ENCODE measurements around the gene CCR5. TPM values are rescaled to one million over a fixed set of nuclear protein-coding genes. Genes with fewer than 3 reads are reported as not detected.
A peak's percentile ranks its signal among the peaks of the same experiment; 100 is the strongest.

Gene CCR5
- total and polyA plus RNA-seq, 11 donors = 0.13 to 12.7 (median 0.40) TPM

DNA sequence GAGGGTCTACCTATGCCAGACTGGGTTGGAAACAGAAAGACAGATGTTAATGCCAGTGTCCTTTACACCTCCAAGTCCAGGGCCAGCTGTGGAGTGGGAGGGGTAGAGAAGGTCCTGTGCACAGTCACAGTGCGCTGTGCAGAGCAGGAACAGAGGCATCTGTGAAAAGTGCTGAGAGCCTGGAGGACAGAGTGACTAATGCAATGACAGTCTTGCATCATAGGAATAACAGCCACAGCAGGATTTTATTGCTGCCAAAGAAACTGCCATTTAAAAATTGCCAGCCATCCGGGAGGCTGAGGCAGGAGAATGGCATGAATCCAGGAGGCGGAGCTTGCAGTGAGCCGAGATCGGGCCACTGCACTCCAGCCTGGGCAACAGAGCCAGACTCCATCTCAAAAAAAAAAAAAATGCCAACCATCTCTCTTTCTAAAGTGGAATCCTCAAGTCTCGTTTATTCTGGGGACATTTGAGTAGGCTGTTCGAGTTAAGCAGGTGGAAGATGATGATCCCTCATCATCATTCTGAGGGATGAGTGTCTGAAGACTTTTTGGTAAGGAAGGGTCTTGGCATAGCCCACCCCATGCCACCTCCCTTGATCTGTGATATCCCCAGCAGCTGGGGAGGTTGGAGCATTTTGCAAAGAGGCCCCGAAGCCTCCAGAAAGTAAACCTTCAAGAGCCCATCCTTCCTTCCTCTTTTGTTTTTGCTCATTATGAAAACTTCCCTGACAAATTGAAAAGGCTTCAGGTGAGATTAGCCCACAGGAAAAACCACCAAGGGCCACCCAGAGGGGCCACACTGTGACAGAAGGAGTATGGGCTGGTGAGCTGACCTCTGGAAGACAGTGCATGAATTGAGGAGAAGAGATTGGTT is 9.1 kb upstream of the CCR5 start:
- no peaks in the 10 kb centered on the region for H3K9me3 ChIP-seq
- DNase-seq = peak in 2 of 5 donors; percentile 38 to 53
- H3K27ac ChIP-seq = peak overlapping the region in 1 of 12 donors; percentile 77
- peaks cover 0 to 54% (median 0%) of the 10 kb centered on the region in 12 donors for H3K4me1 ChIP-seq
- H3K36me3 ChIP-seq = no peaks in the 10 kb centered on the region
- peak in 3 of 4 donors; percentile 44 to 90 (median 82) for ATAC-seq
- 68 to 75% (median 72%) methylated on average over 8 of the region's 8 CpGs for WGBS, 4 donors
- peaks cover 0 to 11% (median 0%) of the 10 kb centered on the region in 9 donors for H3K27me3 ChIP-seq
- TF ChIP-seq, protein P1, sequence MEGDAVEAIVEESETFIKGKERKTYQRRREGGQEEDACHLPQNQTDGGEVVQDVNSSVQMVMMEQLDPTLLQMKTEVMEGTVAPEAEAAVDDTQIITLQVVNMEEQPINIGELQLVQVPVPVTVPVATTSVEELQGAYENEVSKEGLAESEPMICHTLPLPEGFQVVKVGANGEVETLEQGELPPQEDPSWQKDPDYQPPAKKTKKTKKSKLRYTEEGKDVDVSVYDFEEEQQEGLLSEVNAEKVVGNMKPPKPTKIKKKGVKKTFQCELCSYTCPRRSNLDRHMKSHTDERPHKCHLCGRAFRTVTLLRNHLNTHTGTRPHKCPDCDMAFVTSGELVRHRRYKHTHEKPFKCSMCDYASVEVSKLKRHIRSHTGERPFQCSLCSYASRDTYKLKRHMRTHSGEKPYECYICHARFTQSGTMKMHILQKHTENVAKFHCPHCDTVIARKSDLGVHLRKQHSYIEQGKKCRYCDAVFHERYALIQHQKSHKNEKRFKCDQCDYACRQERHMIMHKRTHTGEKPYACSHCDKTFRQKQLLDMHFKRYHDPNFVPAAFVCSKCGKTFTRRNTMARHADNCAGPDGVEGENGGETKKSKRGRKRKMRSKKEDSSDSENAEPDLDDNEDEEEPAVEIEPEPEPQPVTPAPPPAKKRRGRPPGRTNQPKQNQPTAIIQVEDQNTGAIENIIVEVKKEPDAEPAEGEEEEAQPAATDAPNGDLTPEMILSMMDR (IDR thresholded peaks at IDR 0.05) = no peak
- no peak for TF ChIP-seq POLR2A (IDR thresholded peaks at IDR 0.05)
- intact Hi-C loops (cut with DNase I) = loop anchor here in 1 of 10 donors (10.0 kb wide), 1 partner anchor 147 kb away; no protein-coding TSS in a partner anchor
- H3K4me3 ChIP-seq = no peak overlapping the region

DNA sequence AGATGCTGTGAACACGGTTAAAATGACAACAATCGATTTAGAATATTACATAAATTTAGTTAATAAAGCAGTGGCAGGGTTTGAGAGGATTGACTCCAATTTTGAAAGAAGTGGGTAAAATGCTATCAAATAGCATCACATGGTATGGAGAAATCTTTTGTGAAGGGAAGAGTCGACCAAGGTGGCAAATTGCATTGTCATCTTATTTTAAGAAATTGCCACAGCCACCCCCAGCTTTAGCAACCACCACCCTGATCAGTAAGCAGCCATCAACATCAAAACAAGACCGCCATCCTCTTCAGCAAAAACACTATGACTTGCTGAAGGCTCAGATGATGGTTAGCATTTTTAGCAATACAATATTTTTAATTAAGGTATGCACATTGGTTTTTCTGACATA is 5.7 kb upstream of the CCR5 start:
- Histone ChIP-seq H3K9me3 (no peaks in the 10 kb centered on the region), H3K27ac (no peak overlapping the region), H3K27me3 (peaks cover 0 to 28% (median 0%) of the 10 kb centered on the region in 9 donors), H3K36me3 (no peaks in the 10 kb centered on the region), H3K4me3 (no peak overlapping the region), H3K4me1 (peaks cover 0 to 41% (median 0%) of the 10 kb centered on the region in 12 donors)
- 85 to 86% (median 85%) methylated on average over 4 of the region's 4 CpGs for WGBS, 4 donors
- no peak for DNase-seq
- no peak for TF ChIP-seq POLR2A (IDR thresholded peaks at IDR 0.05)
- ATAC-seq = no peak
- intact Hi-C loops (cut with DNase I) = loop anchor here in 1 of 10 donors (10.0 kb wide), 1 partner anchor 150 kb away; no protein-coding TSS in a partner anchor

DNA sequence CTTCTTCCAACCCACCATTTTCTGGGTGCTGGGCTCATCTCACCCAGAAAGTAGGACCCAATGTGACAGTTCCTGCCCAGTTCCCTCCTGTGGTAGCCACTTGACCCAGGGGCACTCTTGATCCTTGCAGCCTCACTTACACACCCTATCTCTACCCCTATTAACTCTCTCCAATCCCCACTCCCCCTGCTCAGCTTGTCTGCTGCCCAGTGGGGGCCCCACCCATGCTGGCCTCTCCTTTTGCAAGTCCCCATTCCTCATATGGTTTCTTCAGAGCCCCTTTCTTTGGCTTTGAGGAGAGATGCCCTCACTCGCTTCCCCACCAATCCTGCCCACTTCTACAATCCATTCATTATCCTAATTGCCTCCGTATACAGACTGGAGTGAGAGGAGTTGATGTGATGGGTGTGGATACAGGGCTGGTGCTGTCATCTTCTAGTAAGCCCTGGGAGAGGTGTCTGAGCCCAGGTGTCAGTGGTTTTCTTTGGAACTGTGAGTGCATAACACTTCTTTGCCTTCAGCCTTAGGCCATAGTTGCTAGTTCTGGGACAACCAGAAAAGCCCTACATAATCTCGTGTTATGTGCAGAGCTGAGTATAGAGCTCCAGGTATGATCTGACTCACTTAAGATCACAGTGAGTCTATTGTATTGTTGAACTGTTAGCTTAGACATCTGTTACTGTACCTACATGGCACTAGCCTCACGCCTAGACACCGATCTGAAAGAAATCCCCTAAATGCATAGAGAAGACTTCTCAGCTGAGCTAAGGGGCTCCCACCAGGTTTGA is 4.8 kb upstream of the CCR5 start:
- WGBS, 4 donors = 92 to 97% (median 94%) methylated on average over 5 of the region's 5 CpGs
- Histone ChIP-seq H3K4me1 (peaks cover 0 to 41% (median 0%) of the 10 kb centered on the region in 12 donors), H3K27ac (no peak overlapping the region), H3K4me3 (no peak overlapping the region), H3K27me3 (peaks cover 0 to 28% (median 0%) of the 10 kb centered on the region in 9 donors), H3K36me3 (no peaks in the 10 kb centered on the region), H3K9me3 (no peaks in the 10 kb centered on the region)
- intact Hi-C loops (cut with DNase I) = loop anchor here in 1 of 10 donors (10.0 kb wide), 1 partner anchor 151 kb away; no protein-coding TSS in a partner anchor
- TF ChIP-seq POLR2A (IDR thresholded peaks at IDR 0.05) = no peak
- TF ChIP-seq, protein P1 (IDR thresholded peaks at IDR 0.05) = no peak
- ATAC-seq (no peak), DNase-seq (no peak)

DNA sequence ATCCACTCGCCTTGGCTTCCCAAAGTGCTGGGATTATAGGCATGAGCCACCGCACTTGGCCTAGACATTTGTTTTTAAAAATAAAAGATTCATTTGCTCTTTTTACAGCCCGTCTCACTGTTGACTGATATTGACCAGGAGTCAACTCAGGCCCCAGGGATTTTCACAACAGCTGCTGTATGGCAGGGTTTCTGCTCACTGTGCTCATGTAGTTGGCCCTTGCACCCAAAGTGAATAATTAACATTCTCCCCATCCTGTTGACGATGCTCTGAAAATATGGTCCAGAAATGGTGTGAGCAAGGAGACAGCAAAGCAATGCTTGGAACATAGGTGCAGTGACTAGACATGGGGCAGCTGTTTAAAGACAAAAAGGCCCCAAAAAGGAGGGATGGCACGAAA is 2.9 kb upstream of the CCR5 start:
- TF ChIP-seq POLR2A (IDR thresholded peaks at IDR 0.05) = no peak
- TF ChIP-seq, protein P1 (IDR thresholded peaks at IDR 0.05) = no peak
- Histone ChIP-seq H3K27me3 (peaks cover 0 to 39% (median 0%) of the 10 kb centered on the region in 9 donors), H3K9me3 (no peaks in the 10 kb centered on the region), H3K4me3 (no peak overlapping the region), H3K27ac (no peak overlapping the region), H3K4me1 (peaks cover 0 to 37% (median 0%) of the 10 kb centered on the region in 12 donors), H3K36me3 (no peaks in the 10 kb centered on the region)
- DNase-seq (no peak), ATAC-seq (peak in 1 of 4 donors; percentile 24)
- intact Hi-C loops (cut with DNase I) = loop anchor here in 1 of 10 donors (2.0 to 10.0 kb wide), 2 partner anchors 93 to 153 kb away; no protein-coding TSS in a partner anchor
- 74 to 85% (median 82%) methylated on average over 5 of the region's 5 CpGs for WGBS, 4 donors
